GM19023 (cell line): ENCODE data around the gene GSK3B.
"Not testable (repeated sequence)": the region's sequence is repeated elsewhere in the genome, so short reads cannot be mapped to it uniquely, and the experiment has no call there.

Source experiments
- ATAC-seq: cut with Tn5 transposase; IDR thresholded peaks from one replicate; pipeline ENCODE4 v1.9.1; 2021; ENCODE audit warnings: mild to moderate bottlenecking, moderate library complexity; ENCODE audit not compliant: unreplicated experiment

GSK3B gene

GRCh38 chr3:120018299-120018698 lies 75.9 kb downstream of the GSK3B start:
- no peak for ATAC-seq

GRCh38 chr3:120017692-120018091 lies 76.6 kb downstream of the GSK3B start:
- no peak for ATAC-seq

- no peak for ATAC-seq
Observed at GRCh38 chr3:120013481-120013880, 80.8 kb downstream of the GSK3B start.

GRCh38 chr3:120005741-120006140 lies 88.5 kb downstream of the GSK3B start:
- ATAC-seq: not testable (repeated sequence)

GRCh38 chr3:120004008-120004498 lies 90.2 kb downstream of the GSK3B start:
- ATAC-seq: not testable (repeated sequence)

- no peak for ATAC-seq
Observed at GRCh38 chr3:119998166-119998565, 96.1 kb downstream of the GSK3B start.

GRCh38 chr3:119990888-119991287 lies 103.4 kb downstream of the GSK3B start:
- no peak for ATAC-seq

GRCh38 chr3:119989981-119990655 lies 104.1 kb downstream of the GSK3B start:
- no peak for ATAC-seq

GRCh38 chr3:119986812-119987211 lies 107.4 kb downstream of the GSK3B start:
- not testable (repeated sequence) for ATAC-seq

- no peak for ATAC-seq
Observed at GRCh38 chr3:119981386-119981785, 112.9 kb downstream of the GSK3B start.

- ATAC-seq: no peak
Observed at GRCh38 chr3:119978554-119979208, 115.6 kb downstream of the GSK3B start.

- ATAC-seq: no peak
Observed at GRCh38 chr3:119977353-119977752, 116.9 kb downstream of the GSK3B start.

GRCh38 chr3:119976214-119976613 lies 118.0 kb downstream of the GSK3B start:
- ATAC-seq: no peak

- no peak for ATAC-seq
Observed at GRCh38 chr3:119974656-119975055, 119.6 kb downstream of the GSK3B start.

GRCh38 chr3:119973018-119973646 lies 121.1 kb downstream of the GSK3B start:
- no peak for ATAC-seq

GRCh38 chr3:119969759-119970158 lies 124.5 kb downstream of the GSK3B start:
- no peak for ATAC-seq

GRCh38 chr3:119967353-119968006 lies 126.8 kb downstream of the GSK3B start:
- ATAC-seq: no peak

- no peak for ATAC-seq
Observed at GRCh38 chr3:119965692-119966091, 128.6 kb downstream of the GSK3B start.

GRCh38 chr3:119964294-119964693 lies 130.0 kb downstream of the GSK3B start:
- no peak for ATAC-seq

GRCh38 chr3:119955972-119956371 lies 138.3 kb downstream of the GSK3B start:
- ATAC-seq: no peak

- ATAC-seq: no peak
Observed at GRCh38 chr3:119950666-119951325, 143.5 kb downstream of the GSK3B start.
